ENCODE data around the gene POLR2J. TPM values are rescaled to one million over a fixed set of nuclear protein-coding genes. Genes with fewer than 3 reads are reported as not detected.
"Not testable (repeated sequence)": the region's sequence is repeated elsewhere in the genome, so short reads cannot be mapped to it uniquely, and the experiment has no call there.

The POLR2J gene
- polyA plus RNA-seq, 1 donor (not counting 4 experiments of a cell fraction or from before 2014, with no cell fraction given) = 65.0 TPM

GRCh38 chr7:102505298-102506185 lies 26.8 kb upstream of the POLR2J start:
- H3K4me2 ChIP-seq (ENCODE audit: control insufficient read depth, extremely low read depth, insufficient read depth, low read depth, low read length); dilution Hi-C loops (cut with MboI; ENCODE audit: extremely low pct_ligation_motif_present, low sequenced_read_pairs); DNase-seq (ENCODE audit: low read depth, low spot score); H2AFZ ChIP-seq (ENCODE audit: control insufficient read depth, low read length); H3K27ac ChIP-seq (ENCODE audit: control insufficient read depth, insufficient read depth, low read length); H3K36me3 ChIP-seq (ENCODE audit: control insufficient read depth in 2 of 2, extremely low read depth in 1 of 2, insufficient read depth in 2 of 2, low read length in 2 of 2); H3K4me3 ChIP-seq (ENCODE audit: control insufficient read depth in 2 of 3, extremely low read depth in 1 of 3, insufficient read depth in 2 of 3, low read depth in 1 of 3, low read length in 3 of 3); H3K9me3 ChIP-seq (ENCODE audit: control insufficient read depth, low read depth, low read length); H3K4me1 ChIP-seq (ENCODE audit: control insufficient read depth, extremely low read depth, insufficient read depth, low read length); H3K9me1 ChIP-seq (ENCODE audit: control insufficient read depth, extremely low read depth, insufficient read depth, low read length); H3K27me3 ChIP-seq (ENCODE audit: control insufficient read depth, extremely low read depth, insufficient read depth, low read length); H4K20me1 ChIP-seq (ENCODE audit: control insufficient read depth, extremely low read depth, insufficient read depth, low read length); FAIRE-seq; H3K79me2 ChIP-seq (ENCODE audit: control insufficient read depth, insufficient read depth, low read length); H3K9ac ChIP-seq (ENCODE audit: control insufficient read depth, extremely low read depth, insufficient read depth, low read length): not testable (repeated sequence)

- H3K9me3 ChIP-seq (ENCODE audit: control insufficient read depth, low read depth, low read length); H3K4me2 ChIP-seq (ENCODE audit: control insufficient read depth, extremely low read depth, insufficient read depth, low read depth, low read length): not testable (repeated sequence)
These were observed 24.4 kb upstream of the POLR2J start for GRCh38 chr7:102503141-102503540.

GRCh38 chr7:102498321-102498720 lies 19.6 kb upstream of the POLR2J start:
- H3K4me2 ChIP-seq (ENCODE audit: control insufficient read depth, extremely low read depth, insufficient read depth, low read depth, low read length); H3K36me3 ChIP-seq (ENCODE audit: control insufficient read depth in 2 of 2, extremely low read depth in 1 of 2, insufficient read depth in 2 of 2, low read length in 2 of 2); H3K4me3 ChIP-seq (ENCODE audit: control insufficient read depth in 2 of 3, extremely low read depth in 1 of 3, insufficient read depth in 2 of 3, low read depth in 1 of 3, low read length in 3 of 3); H3K79me2 ChIP-seq (ENCODE audit: control insufficient read depth, insufficient read depth, low read length); H3K9me1 ChIP-seq (ENCODE audit: control insufficient read depth, extremely low read depth, insufficient read depth, low read length); H3K27ac ChIP-seq (ENCODE audit: control insufficient read depth, insufficient read depth, low read length); H3K9ac ChIP-seq (ENCODE audit: control insufficient read depth, extremely low read depth, insufficient read depth, low read length); dilution Hi-C loops (cut with MboI; ENCODE audit: extremely low pct_ligation_motif_present, low sequenced_read_pairs); H4K20me1 ChIP-seq (ENCODE audit: control insufficient read depth, extremely low read depth, insufficient read depth, low read length); H3K4me1 ChIP-seq (ENCODE audit: control insufficient read depth, extremely low read depth, insufficient read depth, low read length); H3K9me3 ChIP-seq (ENCODE audit: control insufficient read depth, low read depth, low read length); H3K27me3 ChIP-seq (ENCODE audit: control insufficient read depth, extremely low read depth, insufficient read depth, low read length); H2AFZ ChIP-seq (ENCODE audit: control insufficient read depth, low read length); FAIRE-seq; DNase-seq (ENCODE audit: low read depth, low spot score): not testable (repeated sequence)

More at GRCh38 chr7:102503141-102503540, 24.4 kb upstream of the POLR2J start:
- dilution Hi-C loops (cut with MboI; ENCODE audit: extremely low pct_ligation_motif_present, low sequenced_read_pairs); H3K36me3 ChIP-seq (ENCODE audit: control insufficient read depth in 2 of 2, extremely low read depth in 1 of 2, insufficient read depth in 2 of 2, low read length in 2 of 2); DNase-seq (ENCODE audit: low read depth, low spot score); FAIRE-seq; H3K9me1 ChIP-seq (ENCODE audit: control insufficient read depth, extremely low read depth, insufficient read depth, low read length); H4K20me1 ChIP-seq (ENCODE audit: control insufficient read depth, extremely low read depth, insufficient read depth, low read length); H3K4me3 ChIP-seq (ENCODE audit: control insufficient read depth in 2 of 3, extremely low read depth in 1 of 3, insufficient read depth in 2 of 3, low read depth in 1 of 3, low read length in 3 of 3); H3K27ac ChIP-seq (ENCODE audit: control insufficient read depth, insufficient read depth, low read length); H3K79me2 ChIP-seq (ENCODE audit: control insufficient read depth, insufficient read depth, low read length); H3K4me1 ChIP-seq (ENCODE audit: control insufficient read depth, extremely low read depth, insufficient read depth, low read length); H3K27me3 ChIP-seq (ENCODE audit: control insufficient read depth, extremely low read depth, insufficient read depth, low read length); H3K9ac ChIP-seq (ENCODE audit: control insufficient read depth, extremely low read depth, insufficient read depth, low read length); H2AFZ ChIP-seq (ENCODE audit: control insufficient read depth, low read length): not testable (repeated sequence)

GRCh38 chr7:102497308-102497707 lies 18.6 kb upstream of the POLR2J start:
- H3K9ac ChIP-seq (ENCODE audit: control insufficient read depth, extremely low read depth, insufficient read depth, low read length); H3K36me3 ChIP-seq (ENCODE audit: control insufficient read depth in 2 of 2, extremely low read depth in 1 of 2, insufficient read depth in 2 of 2, low read length in 2 of 2); H3K4me2 ChIP-seq (ENCODE audit: control insufficient read depth, extremely low read depth, insufficient read depth, low read depth, low read length); H3K79me2 ChIP-seq (ENCODE audit: control insufficient read depth, insufficient read depth, low read length); H3K4me3 ChIP-seq (ENCODE audit: control insufficient read depth in 2 of 3, extremely low read depth in 1 of 3, insufficient read depth in 2 of 3, low read depth in 1 of 3, low read length in 3 of 3); H2AFZ ChIP-seq (ENCODE audit: control insufficient read depth, low read length); H3K27ac ChIP-seq (ENCODE audit: control insufficient read depth, insufficient read depth, low read length); H3K9me1 ChIP-seq (ENCODE audit: control insufficient read depth, extremely low read depth, insufficient read depth, low read length); H4K20me1 ChIP-seq (ENCODE audit: control insufficient read depth, extremely low read depth, insufficient read depth, low read length); DNase-seq (ENCODE audit: low read depth, low spot score); H3K9me3 ChIP-seq (ENCODE audit: control insufficient read depth, low read depth, low read length); FAIRE-seq; H3K4me1 ChIP-seq (ENCODE audit: control insufficient read depth, extremely low read depth, insufficient read depth, low read length); H3K27me3 ChIP-seq (ENCODE audit: control insufficient read depth, extremely low read depth, insufficient read depth, low read length); dilution Hi-C loops (cut with MboI; ENCODE audit: extremely low pct_ligation_motif_present, low sequenced_read_pairs): not testable (repeated sequence)

- H4K20me1 ChIP-seq (ENCODE audit: control insufficient read depth, extremely low read depth, insufficient read depth, low read length); FAIRE-seq; H3K79me2 ChIP-seq (ENCODE audit: control insufficient read depth, insufficient read depth, low read length); DNase-seq (ENCODE audit: low read depth, low spot score); H3K4me2 ChIP-seq (ENCODE audit: control insufficient read depth, extremely low read depth, insufficient read depth, low read depth, low read length); H3K27ac ChIP-seq (ENCODE audit: control insufficient read depth, insufficient read depth, low read length); H2AFZ ChIP-seq (ENCODE audit: control insufficient read depth, low read length); H3K36me3 ChIP-seq (ENCODE audit: control insufficient read depth in 2 of 2, extremely low read depth in 1 of 2, insufficient read depth in 2 of 2, low read length in 2 of 2); H3K27me3 ChIP-seq (ENCODE audit: control insufficient read depth, extremely low read depth, insufficient read depth, low read length); H3K4me3 ChIP-seq (ENCODE audit: control insufficient read depth in 2 of 3, extremely low read depth in 1 of 3, insufficient read depth in 2 of 3, low read depth in 1 of 3, low read length in 3 of 3); H3K9me1 ChIP-seq (ENCODE audit: control insufficient read depth, extremely low read depth, insufficient read depth, low read length); H3K9ac ChIP-seq (ENCODE audit: control insufficient read depth, extremely low read depth, insufficient read depth, low read length); H3K9me3 ChIP-seq (ENCODE audit: control insufficient read depth, low read depth, low read length); dilution Hi-C loops (cut with MboI; ENCODE audit: extremely low pct_ligation_motif_present, low sequenced_read_pairs); H3K4me1 ChIP-seq (ENCODE audit: control insufficient read depth, extremely low read depth, insufficient read depth, low read length): not testable (repeated sequence)
These were observed 18.1 kb upstream of the POLR2J start for GRCh38 chr7:102496861-102497260.
